Parathyroid adenoma (tissue), 2 donors: ENCODE results near the gene TMEM121.
"Not testable (repeated sequence)": the region's sequence is repeated elsewhere in the genome, so short reads cannot be mapped to it uniquely, and the experiment has no call there.

Experiments used
- H2AFZ ChIP-seq: fragments of 300-600 bp; sonication (generic); one replicate; pipeline ENCODE4 v1.7.0; 2017; ENCODE audit warnings: antibody characterized with exemption, mild to moderate bottlenecking
- H3K27ac ChIP-seq: fragments of 300-600 bp; sonication (generic); one replicate; pipeline ENCODE4 v1.7.0; 2017
- H3K27me3 ChIP-seq: fragments of 300-600 bp; sonication (generic); one replicate; pipeline ENCODE4 v1.7.0; 2017; ENCODE audit warnings: low read length; ENCODE audit not compliant: control insufficient read depth, insufficient read depth
- H3K36me3 ChIP-seq: fragments of 300-600 bp; sonication (generic); one replicate; pipeline ENCODE4 v1.7.0; 2017; ENCODE audit warnings: low read length; ENCODE audit not compliant: control insufficient read depth, insufficient read depth
- H3K4me1 ChIP-seq: fragments of 300-600 bp; sonication (generic); one replicate; pipeline ENCODE4 v1.7.0; 2017; ENCODE audit warnings: control low read depth
- H3K4me2 ChIP-seq: fragments of 300-600 bp; sonication (generic); one replicate; pipeline ENCODE4 v1.7.0; 2017; ENCODE audit warnings: low read length
- H3K4me3 ChIP-seq: fragments of 300-600 bp; sonication (generic); one replicate; pipeline ENCODE4 v1.7.0; 2017; ENCODE audit warnings: low read depth, low read length
- H3K79me2 ChIP-seq: fragments of 300-600 bp; sonication (generic); one replicate; pipeline ENCODE4 v1.7.0; 2017; ENCODE audit warnings: control low read depth
- H3K9ac ChIP-seq: fragments of 300-600 bp; sonication (generic); one replicate; pipeline ENCODE4 v1.7.0; 2017; ENCODE audit warnings: mild to moderate bottlenecking
- H3K9me3 ChIP-seq: fragments of 300-600 bp; sonication (generic); one replicate; pipeline ENCODE4 v1.7.0; 2017; ENCODE audit warnings: low read length; ENCODE audit not compliant: control insufficient read depth
- TF ChIP-seq, protein P1 (sequence below): fragments of 300-600 bp; sonication (generic); IDR thresholded peaks from one replicate; pipeline ENCODE4 v1.7.0; 2017; ENCODE audit warnings: antibody characterized with exemption, mild to moderate bottlenecking
- donor health status: primary hyperparathyroidism.

Gene TMEM121

GRCh38 chr14:105547741-105548169 is 21.4 kb downstream of the TMEM121 start:
- no peak overlapping the region for H3K27ac ChIP-seq
- no peaks in the 10 kb centered on the region for H3K27me3 ChIP-seq
- H3K79me2 ChIP-seq = no peaks in the 10 kb centered on the region
- no peaks in the 10 kb centered on the region for H3K9me3 ChIP-seq
- no peaks in the 10 kb centered on the region for H3K36me3 ChIP-seq
- H2AFZ ChIP-seq = no peak overlapping the region
- no peak overlapping the region for H3K4me3 ChIP-seq
- H3K4me1 ChIP-seq = no peaks in the 10 kb centered on the region
- H3K9ac ChIP-seq = no peak overlapping the region
- TF ChIP-seq, protein P1, sequence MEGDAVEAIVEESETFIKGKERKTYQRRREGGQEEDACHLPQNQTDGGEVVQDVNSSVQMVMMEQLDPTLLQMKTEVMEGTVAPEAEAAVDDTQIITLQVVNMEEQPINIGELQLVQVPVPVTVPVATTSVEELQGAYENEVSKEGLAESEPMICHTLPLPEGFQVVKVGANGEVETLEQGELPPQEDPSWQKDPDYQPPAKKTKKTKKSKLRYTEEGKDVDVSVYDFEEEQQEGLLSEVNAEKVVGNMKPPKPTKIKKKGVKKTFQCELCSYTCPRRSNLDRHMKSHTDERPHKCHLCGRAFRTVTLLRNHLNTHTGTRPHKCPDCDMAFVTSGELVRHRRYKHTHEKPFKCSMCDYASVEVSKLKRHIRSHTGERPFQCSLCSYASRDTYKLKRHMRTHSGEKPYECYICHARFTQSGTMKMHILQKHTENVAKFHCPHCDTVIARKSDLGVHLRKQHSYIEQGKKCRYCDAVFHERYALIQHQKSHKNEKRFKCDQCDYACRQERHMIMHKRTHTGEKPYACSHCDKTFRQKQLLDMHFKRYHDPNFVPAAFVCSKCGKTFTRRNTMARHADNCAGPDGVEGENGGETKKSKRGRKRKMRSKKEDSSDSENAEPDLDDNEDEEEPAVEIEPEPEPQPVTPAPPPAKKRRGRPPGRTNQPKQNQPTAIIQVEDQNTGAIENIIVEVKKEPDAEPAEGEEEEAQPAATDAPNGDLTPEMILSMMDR = no peak
- H3K4me2 ChIP-seq = no peak overlapping the region

GRCh38 chr14:105549481-105549880 is 23.1 kb downstream of the TMEM121 start:
- no peak overlapping the region for H3K9ac ChIP-seq
- H3K27me3 ChIP-seq = no peaks in the 10 kb centered on the region
- H2AFZ ChIP-seq = no peak overlapping the region
- TF ChIP-seq, protein P1 = no peak
- H3K4me3 ChIP-seq = no peak overlapping the region
- H3K79me2 ChIP-seq = no peaks in the 10 kb centered on the region
- no peaks in the 10 kb centered on the region for H3K4me1 ChIP-seq
- H3K27ac ChIP-seq = no peak overlapping the region
- H3K4me2 ChIP-seq = no peak overlapping the region
- H3K36me3 ChIP-seq = no peaks in the 10 kb centered on the region
- H3K9me3 ChIP-seq = no peaks in the 10 kb centered on the region

- no peak overlapping the region for H2AFZ ChIP-seq
- H3K4me2 ChIP-seq = no peak overlapping the region
- H3K27ac ChIP-seq = no peak overlapping the region
- H3K4me1 ChIP-seq = no peaks in the 10 kb centered on the region
- no peaks in the 10 kb centered on the region for H3K79me2 ChIP-seq
- H3K9ac ChIP-seq = no peak overlapping the region
- no peaks in the 10 kb centered on the region for H3K9me3 ChIP-seq
- no peaks in the 10 kb centered on the region for H3K36me3 ChIP-seq
- no peaks in the 10 kb centered on the region for H3K27me3 ChIP-seq
- H3K4me3 ChIP-seq = no peak overlapping the region
- TF ChIP-seq, protein P1 = no peak
Measured at GRCh38 chr14:105554022-105554421, 27.6 kb downstream of the TMEM121 start.

DNA sequence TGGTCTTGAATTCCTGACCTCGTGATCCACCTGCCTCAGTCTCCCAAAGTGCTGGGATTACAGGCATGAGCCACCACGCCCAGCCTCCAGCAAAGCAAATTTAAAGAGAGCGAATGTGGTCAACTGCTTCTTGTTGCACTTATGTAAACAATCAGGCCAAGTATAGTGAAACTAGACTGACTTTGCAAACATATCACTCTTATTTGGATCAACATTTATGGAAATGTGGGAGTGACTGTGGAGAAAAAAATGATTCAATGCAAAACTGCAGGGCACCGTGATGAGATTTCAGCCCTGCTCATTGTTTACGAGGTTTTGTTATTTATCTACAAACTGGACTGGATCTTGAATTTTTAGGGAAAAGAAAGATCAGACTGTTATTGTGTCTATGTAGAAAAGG is 28.1 kb downstream of the TMEM121 start:
- Histone ChIP-seq H3K4me1 (no peaks in the 10 kb centered on the region), H3K9me3 (no peaks in the 10 kb centered on the region), H3K27me3 (no peaks in the 10 kb centered on the region), H3K36me3 (no peaks in the 10 kb centered on the region), H3K79me2 (no peaks in the 10 kb centered on the region), H3K9ac (no peak overlapping the region), H3K4me3 (no peak overlapping the region), H2AFZ (no peak overlapping the region), H3K4me2 (no peak overlapping the region), H3K27ac (no peak overlapping the region)
- TF ChIP-seq, protein P1 = no peak

- H3K9ac ChIP-seq, H2AFZ ChIP-seq, H3K4me1 ChIP-seq, H3K79me2 ChIP-seq, H3K4me2 ChIP-seq, H3K4me3 ChIP-seq, H3K27me3 ChIP-seq, H3K36me3 ChIP-seq, H3K27ac ChIP-seq, H3K9me3 ChIP-seq: not testable (repeated sequence)
Measured at GRCh38 chr14:105557671-105558070, 31.3 kb downstream of the TMEM121 start.
